OCI-LY1 (cell line): Measurements from ENCODE around the gene BTBD9.

Source experiments
- H2AFZ ChIP-seq: fragments of 200-600 bp; sonication (generic), shearing (Covaris generic); 2 replicates; pipeline ENCODE4 v1.6.0; 2014; ENCODE audit warnings: antibody characterized with exemption, mild to moderate bottlenecking, low read length
- H3F3A ChIP-seq: fragments of 200-600 bp; sonication (generic), shearing (Covaris generic); 2 replicates; pipeline ENCODE4 v1.6.0; 2014; ENCODE audit warnings: mild to moderate bottlenecking, antibody characterized with exemption, low read length, moderate library complexity; ENCODE audit not compliant: insufficient read depth
- H3K27ac ChIP-seq: fragments of 200-600 bp; sonication (generic); 2 replicates; pipeline ENCODE4 v1.5.1; 2014; ENCODE audit warnings: low read length, mixed run types, mild to moderate bottlenecking, low read depth; ENCODE audit not compliant: poor library complexity, severe bottlenecking
- H3K27me3 ChIP-seq: fragments of 200-600 bp; sonication (generic); 2 replicates; pipeline ENCODE4 v1.6.0; 2014; ENCODE audit warnings: antibody characterized with exemption, mild to moderate bottlenecking, low read length, moderate library complexity; ENCODE audit not compliant: insufficient read depth
- H3K36me3 ChIP-seq: fragments of 200-600 bp; sonication (generic); 2 replicates; pipeline ENCODE4 v1.6.1; 2014; ENCODE audit warnings: mild to moderate bottlenecking, antibody characterized with exemption, low read length, moderate library complexity, mixed read lengths; ENCODE audit not compliant: insufficient read depth
- H3K4me1 ChIP-seq: fragments of 200-600 bp; sonication (generic); 2 replicates; pipeline ENCODE4 v1.5.1; 2014; ENCODE audit warnings: mild to moderate bottlenecking, low read length, moderate library complexity; ENCODE audit not compliant: insufficient read depth, severe bottlenecking
- H3K4me2 ChIP-seq: fragments of 200-600 bp; sonication (generic), shearing (Covaris generic); 2 replicates; pipeline ENCODE4 v1.6.1; 2014; ENCODE audit warnings: low read length
- H3K4me3 ChIP-seq: fragments of 200-600 bp; sonication (generic); 2 replicates; pipeline ENCODE4 v1.5.1; 2014; ENCODE audit warnings: low read length, low read depth, mild to moderate bottlenecking, mixed read lengths; ENCODE audit not compliant: poor library complexity, severe bottlenecking
- H3K79me2 ChIP-seq: fragments of 200-600 bp; shearing (Covaris generic); 2 replicates; pipeline ENCODE4 v1.6.1; 2016; ENCODE audit warnings: mixed run types, low read length, mixed read lengths; ENCODE audit not compliant: insufficient read depth
- H3K9ac ChIP-seq: fragments of 200-600 bp; sonication (generic), shearing (Covaris generic); 2 replicates; pipeline ENCODE4 v1.6.1; 2014; ENCODE audit warnings: mild to moderate bottlenecking, low read length, mixed read lengths
- H3K9me2 ChIP-seq: fragments of 200-600 bp; sonication (generic), shearing (Covaris generic); 2 replicates; pipeline ENCODE4 v1.6.1; 2014; ENCODE audit warnings: low read depth, mild to moderate bottlenecking, low read length, mixed read lengths
- H3K9me3 ChIP-seq: fragments of 200-600 bp; shearing (Covaris generic); 2 replicates; pipeline ENCODE4 v1.6.1; 2014; ENCODE audit warnings: low read length, mixed read lengths
- H4K20me1 ChIP-seq: fragments of 200-600 bp; sonication (generic), shearing (Covaris generic); 2 replicates; pipeline ENCODE4 v1.6.0; 2016; ENCODE audit warnings: mild to moderate bottlenecking, low read length; ENCODE audit not compliant: insufficient read depth
- EZH2 ChIP-seq: fragments of 200-600 bp; sonication (generic), shearing (Covaris generic); IDR thresholded peaks from 2 replicates; pipeline ENCODE4 v1.8.0; 2017; ENCODE audit warnings: borderline replicate concordance, mixed run types, mild to moderate bottlenecking, antibody characterized with exemption, low read length, moderate library complexity, mixed read lengths
- TF ChIP-seq, protein P1 (sequence below): fragments of 200-600 bp; sonication (generic), shearing (Covaris generic); IDR thresholded peaks from 2 replicates; pipeline ENCODE4 v1.5.1; 2017; ENCODE audit warnings: mild to moderate bottlenecking, antibody characterized with exemption, low read length, moderate library complexity, mixed read lengths

The BTBD9 gene

GRCh38 chr6:38504996-38505395 is 134.7 kb downstream of the BTBD9 start:
- TF ChIP-seq EZH2: no peak
- TF ChIP-seq, protein P1, sequence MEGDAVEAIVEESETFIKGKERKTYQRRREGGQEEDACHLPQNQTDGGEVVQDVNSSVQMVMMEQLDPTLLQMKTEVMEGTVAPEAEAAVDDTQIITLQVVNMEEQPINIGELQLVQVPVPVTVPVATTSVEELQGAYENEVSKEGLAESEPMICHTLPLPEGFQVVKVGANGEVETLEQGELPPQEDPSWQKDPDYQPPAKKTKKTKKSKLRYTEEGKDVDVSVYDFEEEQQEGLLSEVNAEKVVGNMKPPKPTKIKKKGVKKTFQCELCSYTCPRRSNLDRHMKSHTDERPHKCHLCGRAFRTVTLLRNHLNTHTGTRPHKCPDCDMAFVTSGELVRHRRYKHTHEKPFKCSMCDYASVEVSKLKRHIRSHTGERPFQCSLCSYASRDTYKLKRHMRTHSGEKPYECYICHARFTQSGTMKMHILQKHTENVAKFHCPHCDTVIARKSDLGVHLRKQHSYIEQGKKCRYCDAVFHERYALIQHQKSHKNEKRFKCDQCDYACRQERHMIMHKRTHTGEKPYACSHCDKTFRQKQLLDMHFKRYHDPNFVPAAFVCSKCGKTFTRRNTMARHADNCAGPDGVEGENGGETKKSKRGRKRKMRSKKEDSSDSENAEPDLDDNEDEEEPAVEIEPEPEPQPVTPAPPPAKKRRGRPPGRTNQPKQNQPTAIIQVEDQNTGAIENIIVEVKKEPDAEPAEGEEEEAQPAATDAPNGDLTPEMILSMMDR: no peak
- Histone ChIP-seq H3K27ac (no peak overlapping the region), H3K4me2 (no peak overlapping the region), H3K36me3 (no peaks in the 10 kb centered on the region), H3K27me3 (no peaks in the 10 kb centered on the region), H2AFZ (no peak overlapping the region), H4K20me1 (no peaks in the 10 kb centered on the region), H3K79me2 (no peaks in the 10 kb centered on the region), H3F3A (no peaks in the 10 kb centered on the region), H3K9ac (no peak overlapping the region), H3K4me1 (no peaks in the 10 kb centered on the region), H3K4me3 (no peak overlapping the region), H3K9me2 (no peaks in the 10 kb centered on the region), H3K9me3 (no peaks in the 10 kb centered on the region)

DNA sequence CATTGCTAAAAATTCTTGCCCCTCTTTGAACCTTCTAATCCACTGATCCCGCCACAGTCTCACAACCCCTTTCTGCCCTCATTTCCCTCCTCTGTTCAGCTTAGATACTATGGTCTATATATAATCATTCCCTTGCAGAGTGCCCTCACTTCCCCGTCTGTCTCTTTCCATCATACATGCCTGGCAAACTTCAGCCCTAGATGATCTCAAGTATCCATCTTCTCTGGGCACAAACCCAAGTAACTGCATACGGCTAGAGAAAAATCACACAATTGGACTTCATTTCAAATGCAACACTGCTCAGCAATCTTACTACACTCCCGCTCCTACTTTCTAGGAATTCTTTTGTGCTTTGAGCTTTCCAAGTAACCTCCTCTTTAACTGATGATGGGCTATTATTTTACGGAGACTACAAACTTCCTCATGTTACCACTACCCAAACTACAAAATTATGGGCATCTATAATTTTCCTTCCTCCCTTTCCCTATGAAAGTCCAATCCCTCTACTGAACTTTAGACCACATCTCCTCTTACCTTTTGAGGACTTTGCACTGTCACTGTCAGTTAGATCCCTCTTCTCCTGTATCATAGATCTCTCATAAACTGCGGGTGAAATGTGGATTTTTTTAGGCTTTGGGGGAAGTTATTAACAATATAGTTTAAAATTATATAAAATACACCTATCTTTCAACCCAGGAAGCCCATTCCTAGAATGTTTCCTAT is 135.6 kb downstream of the BTBD9 start:
- TF ChIP-seq, protein P1: no peak
- no peak for TF ChIP-seq EZH2
- Histone ChIP-seq H3K4me3 (no peak overlapping the region), H3F3A (no peaks in the 10 kb centered on the region), H3K27me3 (no peaks in the 10 kb centered on the region), H3K36me3 (no peaks in the 10 kb centered on the region), H3K9me2 (no peaks in the 10 kb centered on the region), H3K4me1 (no peaks in the 10 kb centered on the region), H3K9me3 (no peaks in the 10 kb centered on the region), H3K4me2 (no peak overlapping the region), H3K9ac (no peak overlapping the region), H3K79me2 (no peaks in the 10 kb centered on the region), H4K20me1 (no peaks in the 10 kb centered on the region), H2AFZ (no peak overlapping the region), H3K27ac (no peak overlapping the region)

- Histone ChIP-seq H3K4me2 (no peak overlapping the region), H3K27me3 (no peaks in the 10 kb centered on the region), H3F3A (no peaks in the 10 kb centered on the region), H3K36me3 (no peaks in the 10 kb centered on the region), H4K20me1 (no peaks in the 10 kb centered on the region), H3K9me3 (no peaks in the 10 kb centered on the region), H3K79me2 (no peaks in the 10 kb centered on the region), H3K4me1 (no peaks in the 10 kb centered on the region), H3K4me3 (no peak overlapping the region), H3K9ac (no peak overlapping the region), H2AFZ (no peak overlapping the region), H3K27ac (no peak overlapping the region), H3K9me2 (no peaks in the 10 kb centered on the region)
- TF ChIP-seq EZH2: no peak
- TF ChIP-seq, protein P1: no peak
Measured at GRCh38 chr6:38503032-38503773, 136.5 kb downstream of the BTBD9 start.
